NCI-H2196 treated with DMSO at 0.1 percent for 48 hours (cell line): ENCODE results near the gene PDE11A.

Experiments used
- DNase-seq: peaks from one replicate; lab custom pipeline; 2025; ENCODE audit not compliant: unreplicated experiment; lab: John Stamatoyannopoulos, UW

The PDE11A gene

DNA sequence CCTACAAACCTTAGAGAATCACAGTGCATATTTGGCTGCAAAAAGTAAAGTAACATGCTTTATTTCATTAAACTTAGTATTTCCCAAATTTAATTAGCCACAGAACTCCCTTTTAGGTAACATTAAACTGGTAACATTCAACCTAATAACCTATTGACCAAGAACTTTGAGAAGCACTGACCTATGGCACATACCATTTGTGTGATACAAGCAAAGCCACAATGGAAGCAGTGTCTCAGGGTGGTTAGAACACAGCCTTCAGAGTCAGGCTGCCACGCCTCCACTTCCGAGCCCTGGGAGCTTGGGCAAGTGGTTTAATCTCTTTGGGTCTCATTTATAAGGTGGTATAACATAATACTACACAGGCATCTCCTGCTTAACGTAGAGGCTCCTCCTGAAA lies 301.4 kb downstream of the PDE11A start:
- no peak for DNase-seq

- no peak for DNase-seq
Measured at GRCh38 chr2:177767768-177768167, 304.8 kb downstream of the PDE11A start.

DNA sequence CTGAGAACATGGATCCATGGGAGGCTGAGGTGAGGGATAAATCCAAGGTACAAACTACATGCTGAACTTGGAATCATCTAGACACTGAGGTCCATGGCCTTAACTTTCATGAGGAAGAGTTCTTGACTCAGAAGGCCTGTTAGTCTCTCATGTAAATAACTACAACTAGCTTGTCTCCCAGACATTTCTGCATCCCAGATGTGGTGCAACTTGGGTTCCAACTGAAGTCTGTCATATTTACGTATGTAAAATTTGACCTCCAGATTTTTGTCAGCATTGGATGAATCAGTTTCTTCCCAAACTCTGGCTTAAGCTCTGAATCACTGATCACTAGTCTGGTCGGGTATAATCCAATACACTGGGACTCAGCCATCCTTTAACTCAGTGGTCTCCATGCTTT lies 306.9 kb downstream of the PDE11A start:
- DNase-seq: no peak

GRCh38 chr2:177763531-177764265 lies 308.9 kb downstream of the PDE11A start:
- DNase-seq: peak; percentile 18

GRCh38 chr2:177759443-177759842 lies 313.1 kb downstream of the PDE11A start:
- DNase-seq: no peak

- DNase-seq: peak; percentile 24
Measured at GRCh38 chr2:177758591-177759371, 313.8 kb downstream of the PDE11A start.

GRCh38 chr2:177756336-177756735 lies 316.2 kb downstream of the PDE11A start:
- no peak for DNase-seq

DNA sequence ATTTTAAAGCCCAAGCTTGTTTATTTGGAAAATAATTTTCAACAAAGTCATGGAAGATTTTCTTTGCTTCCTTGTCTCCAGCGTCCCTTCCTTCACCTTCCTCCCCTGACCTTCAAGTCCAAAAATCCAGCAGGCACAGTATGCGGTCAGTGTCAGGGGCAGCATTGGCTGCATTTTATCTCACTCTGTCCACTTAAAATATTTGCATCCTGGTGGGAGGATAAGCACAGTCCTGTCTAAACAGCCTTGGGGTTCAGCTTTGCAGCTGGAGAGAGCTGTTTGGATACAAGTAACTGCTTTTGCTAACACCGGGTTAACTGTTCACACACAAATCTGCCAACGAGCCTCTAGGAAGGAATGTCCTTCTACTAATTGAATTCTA lies 318.1 kb downstream of the PDE11A start:
- DNase-seq: no peak

GRCh38 chr2:177753682-177754491 lies 318.7 kb downstream of the PDE11A start:
- DNase-seq: peak; percentile 27

DNA sequence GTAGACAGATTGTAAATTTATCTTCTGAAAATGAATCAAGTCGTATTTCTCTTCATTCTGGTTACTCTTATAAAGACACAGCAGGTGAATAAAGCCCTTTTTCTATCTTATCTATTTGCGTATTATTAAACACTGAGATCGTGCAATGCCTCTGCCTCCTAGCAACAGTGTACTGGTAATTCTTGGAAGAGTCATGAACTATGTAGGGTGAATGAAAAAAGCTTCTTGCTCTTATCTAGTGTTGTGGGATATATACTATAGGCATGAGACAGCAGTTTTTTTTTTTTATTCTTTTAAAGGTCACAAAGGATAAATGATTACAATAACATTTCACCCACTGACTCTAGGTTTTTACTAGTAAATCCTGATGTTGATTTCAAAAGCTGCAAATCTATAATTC lies 324.2 kb downstream of the PDE11A start:
- no peak for DNase-seq

DNA sequence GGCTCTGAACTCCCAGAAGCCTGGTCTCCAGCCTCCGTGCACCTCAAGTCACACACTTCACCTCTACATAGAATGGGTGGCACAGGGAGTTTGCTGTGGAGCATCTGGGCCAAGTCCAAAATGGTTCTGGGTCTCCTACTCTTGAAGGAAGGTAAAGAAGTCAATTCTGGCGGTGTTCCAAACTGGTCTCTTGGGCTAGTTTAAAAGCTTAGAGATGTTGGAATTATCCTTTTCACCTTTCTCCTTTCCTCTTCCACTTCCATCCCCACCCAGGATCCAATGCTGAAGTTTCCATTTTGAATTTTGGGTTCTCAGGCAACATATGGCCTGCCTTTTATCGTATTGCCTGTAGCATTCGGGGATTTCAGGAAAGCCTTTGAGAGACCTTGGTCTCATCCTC lies 325.2 kb downstream of the PDE11A start:
- no peak for DNase-seq

- no peak for DNase-seq
Measured at GRCh38 chr2:177746358-177746757, 326.2 kb downstream of the PDE11A start.

GRCh38 chr2:177745531-177745930 lies 327.0 kb downstream of the PDE11A start:
- no peak for DNase-seq

DNA sequence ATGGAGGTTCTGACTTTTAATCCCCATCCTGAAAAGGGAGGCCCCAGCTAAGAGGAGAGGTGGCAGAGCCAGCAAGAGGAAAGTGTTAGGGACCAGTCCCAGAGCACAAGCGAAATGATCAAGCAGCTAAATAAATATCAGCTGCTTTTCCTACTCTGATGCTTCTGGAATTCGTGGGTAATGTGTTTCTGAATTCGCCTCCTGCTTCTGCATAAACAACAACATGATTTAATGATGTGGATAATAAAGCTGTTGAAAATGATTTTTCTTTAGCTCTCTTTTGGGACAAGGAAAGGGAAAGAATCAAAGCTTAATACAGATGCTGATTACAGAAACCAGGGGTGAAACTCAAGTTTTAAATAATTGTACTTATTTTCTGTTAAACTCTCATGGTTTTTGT lies 329.7 kb downstream of the PDE11A start:
- no peak for DNase-seq

DNA sequence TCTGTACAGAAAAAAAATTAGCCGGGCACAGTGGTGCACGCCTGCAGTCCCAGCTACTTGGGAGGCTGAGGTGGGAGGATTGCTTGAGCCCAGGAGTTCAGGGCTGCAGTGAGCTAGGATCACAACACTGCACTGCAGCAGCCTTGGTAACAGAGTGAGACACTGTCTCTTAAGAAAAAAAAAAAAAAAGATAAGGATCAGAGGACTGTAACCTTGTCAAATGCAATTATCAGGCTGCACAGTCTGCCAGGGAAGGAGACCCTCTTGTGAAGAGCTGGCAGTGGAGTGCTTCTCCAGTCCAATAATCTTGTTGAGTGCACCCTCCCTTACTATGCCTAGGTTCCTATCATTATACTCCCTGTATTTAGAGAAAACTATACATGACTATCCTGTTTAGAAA lies 330.7 kb downstream of the PDE11A start:
- no peak for DNase-seq

DNA sequence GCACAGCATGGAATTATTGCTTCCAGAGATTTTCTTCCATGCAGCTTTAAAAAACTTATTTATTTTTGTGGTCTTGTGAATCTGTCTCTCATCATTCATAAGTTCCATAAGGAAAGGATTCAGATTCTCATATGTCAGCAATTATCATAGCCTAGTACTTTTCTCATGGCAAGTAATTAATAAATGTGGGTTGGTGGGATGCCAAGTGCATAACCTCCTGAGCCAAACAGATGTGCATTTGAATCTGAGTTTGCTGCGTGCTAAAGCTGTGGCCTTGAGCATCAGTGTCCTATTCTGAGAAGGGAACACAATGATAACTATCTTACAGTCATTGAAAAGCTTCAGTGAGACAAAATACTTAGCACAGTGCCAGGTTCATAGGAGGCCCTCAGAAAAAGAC lies 331.9 kb downstream of the PDE11A start:
- no peak for DNase-seq

DNA sequence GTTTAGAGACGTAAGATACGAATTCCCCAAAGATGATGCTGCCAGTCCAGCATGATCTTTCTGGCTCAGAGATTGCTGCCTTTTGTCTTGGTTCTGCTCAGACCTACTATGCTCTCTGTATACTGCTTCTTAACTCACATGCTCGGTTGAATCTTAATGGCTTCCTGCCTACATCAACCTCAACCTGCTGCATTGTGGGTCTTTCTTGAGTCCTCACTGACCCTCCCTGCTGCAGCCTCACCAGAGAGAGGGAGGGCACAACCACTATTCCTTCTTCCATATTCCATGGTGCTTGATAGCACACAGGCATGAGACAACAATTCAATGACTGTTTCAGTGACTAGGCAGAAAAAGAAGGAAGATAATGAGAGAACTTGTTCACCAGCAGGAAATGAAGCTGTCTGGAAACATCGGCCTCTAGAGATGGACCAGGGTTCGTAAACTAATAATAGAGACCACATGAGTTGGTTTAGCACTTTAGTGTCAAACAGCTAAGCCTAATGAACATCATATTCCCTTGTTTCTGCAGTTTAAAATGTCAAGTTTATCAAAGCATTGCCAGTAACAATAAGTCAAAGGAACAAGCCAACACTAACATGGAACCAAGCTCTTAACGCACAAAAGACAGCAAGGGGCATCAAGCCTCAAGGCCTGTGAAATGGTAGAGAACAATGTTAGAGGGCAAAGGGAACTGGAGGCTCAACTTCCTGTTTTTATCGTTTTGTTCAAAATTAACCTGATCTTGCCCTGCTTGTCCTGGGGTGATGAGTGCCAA lies 333.9 kb downstream of the PDE11A start:
- no peak for DNase-seq

GRCh38 chr2:177735318-177735803 lies 337.2 kb downstream of the PDE11A start:
- no peak for DNase-seq

DNA sequence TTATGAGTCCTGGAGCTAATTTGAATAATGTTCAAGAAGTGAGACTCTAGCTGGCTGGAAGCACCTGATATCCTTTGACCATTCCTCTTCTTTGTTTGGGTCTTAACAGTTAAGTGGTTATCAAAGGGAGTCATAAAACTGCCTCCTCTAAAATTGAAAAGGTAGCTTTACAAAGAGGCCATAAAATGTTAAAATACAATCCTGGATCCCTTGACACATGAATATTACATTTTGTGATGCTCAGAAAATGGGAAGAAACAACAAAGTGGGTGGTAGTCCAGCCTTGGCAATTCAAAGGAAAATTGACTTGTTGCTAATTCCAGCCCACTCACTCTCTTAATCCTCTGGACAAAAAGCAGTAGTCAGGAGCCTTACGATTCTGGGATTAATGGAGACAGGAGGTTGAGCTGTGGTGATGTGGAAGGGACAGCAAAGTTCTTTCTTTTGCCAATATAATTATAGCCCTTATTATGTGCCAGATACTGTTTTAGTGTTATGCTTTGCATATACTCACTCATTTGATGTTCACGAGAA lies 339.2 kb downstream of the PDE11A start:
- no peak for DNase-seq

DNA sequence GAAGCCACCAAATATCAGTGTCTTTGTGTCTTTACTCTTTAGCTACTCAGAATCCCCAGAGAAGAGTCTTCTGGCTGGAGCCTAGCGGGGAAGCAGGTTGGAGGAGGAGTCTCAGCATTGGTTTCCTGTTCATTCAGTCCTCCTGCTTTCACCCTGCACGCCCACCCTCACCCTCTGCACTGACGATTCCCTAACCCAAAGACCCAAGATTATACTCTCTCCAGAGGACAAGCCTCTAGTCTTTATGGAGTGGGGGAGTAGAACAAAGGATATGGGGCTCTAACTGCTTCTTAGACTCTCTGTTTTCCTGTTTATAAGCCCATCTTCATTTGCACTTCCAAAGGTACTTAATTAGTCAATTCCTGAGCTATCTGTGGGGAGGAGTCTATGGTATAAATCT lies 341.2 kb downstream of the PDE11A start:
- no peak for DNase-seq

- no peak for DNase-seq
Measured at GRCh38 chr2:177730792-177731191, 341.8 kb downstream of the PDE11A start.
